ENCODE measurements around the gene PEPD.

DNA sequence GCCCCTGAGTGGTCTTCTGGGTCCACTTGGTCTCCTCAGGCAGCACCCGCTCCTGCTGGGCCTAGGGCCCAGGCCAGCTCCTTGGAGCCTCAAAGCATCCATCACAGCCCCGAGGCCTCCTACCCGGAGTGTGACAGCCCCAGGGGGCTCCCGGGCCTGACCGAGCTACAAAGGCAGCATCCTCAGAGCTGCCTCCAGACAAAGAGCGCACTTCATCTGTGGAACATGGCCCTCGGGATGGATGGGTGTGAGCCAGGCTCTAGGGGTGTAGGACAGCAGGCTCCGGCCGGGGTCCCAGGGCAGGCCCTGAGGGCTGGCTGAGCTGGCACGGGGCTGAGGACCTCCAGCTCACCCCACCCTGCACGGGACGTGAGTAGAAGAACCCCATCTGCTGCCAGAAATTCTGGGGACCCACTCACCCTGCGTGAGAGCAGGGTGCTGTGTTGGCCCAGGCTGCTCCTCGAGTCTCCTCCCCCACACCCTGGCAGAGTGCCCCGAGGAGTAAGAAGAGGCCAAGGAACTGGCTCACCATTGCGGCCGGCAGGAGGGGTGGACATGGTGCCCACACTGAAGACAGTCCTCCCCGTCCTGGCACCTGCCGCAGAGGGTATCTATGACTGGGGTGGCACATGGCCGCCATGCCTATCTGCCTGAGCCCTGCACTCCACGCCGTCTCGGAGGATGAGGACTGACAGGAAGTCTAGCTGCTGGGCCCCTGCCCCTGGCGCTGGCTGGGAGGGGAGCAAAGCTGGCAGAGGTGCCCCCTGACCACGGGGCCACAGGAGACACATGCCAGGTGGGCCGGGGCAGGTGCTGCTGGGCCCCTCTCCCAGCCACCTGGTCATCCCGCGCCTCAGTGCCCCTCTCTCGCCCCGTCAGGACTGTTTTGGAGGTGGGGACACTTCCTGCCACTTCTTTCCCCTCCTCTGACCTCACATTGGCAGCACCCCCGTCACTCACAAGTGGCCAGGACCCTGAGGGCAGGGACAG, 125.7 kb downstream of the PEPD start:
- TF ChIP-seq, protein P1, sequence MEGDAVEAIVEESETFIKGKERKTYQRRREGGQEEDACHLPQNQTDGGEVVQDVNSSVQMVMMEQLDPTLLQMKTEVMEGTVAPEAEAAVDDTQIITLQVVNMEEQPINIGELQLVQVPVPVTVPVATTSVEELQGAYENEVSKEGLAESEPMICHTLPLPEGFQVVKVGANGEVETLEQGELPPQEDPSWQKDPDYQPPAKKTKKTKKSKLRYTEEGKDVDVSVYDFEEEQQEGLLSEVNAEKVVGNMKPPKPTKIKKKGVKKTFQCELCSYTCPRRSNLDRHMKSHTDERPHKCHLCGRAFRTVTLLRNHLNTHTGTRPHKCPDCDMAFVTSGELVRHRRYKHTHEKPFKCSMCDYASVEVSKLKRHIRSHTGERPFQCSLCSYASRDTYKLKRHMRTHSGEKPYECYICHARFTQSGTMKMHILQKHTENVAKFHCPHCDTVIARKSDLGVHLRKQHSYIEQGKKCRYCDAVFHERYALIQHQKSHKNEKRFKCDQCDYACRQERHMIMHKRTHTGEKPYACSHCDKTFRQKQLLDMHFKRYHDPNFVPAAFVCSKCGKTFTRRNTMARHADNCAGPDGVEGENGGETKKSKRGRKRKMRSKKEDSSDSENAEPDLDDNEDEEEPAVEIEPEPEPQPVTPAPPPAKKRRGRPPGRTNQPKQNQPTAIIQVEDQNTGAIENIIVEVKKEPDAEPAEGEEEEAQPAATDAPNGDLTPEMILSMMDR (IDR thresholded peaks at IDR 0.05; ENCODE audit: insufficient read depth, low read length), result no peak
- no peak for TF ChIP-seq GABPA (IDR thresholded peaks at IDR 0.05; ENCODE audit: low read depth)

Measured in HL-60 (cell line).